WI38 (cell line): Measurements from ENCODE around the gene TMX2.

Source experiments
- H3K4me3 ChIP-seq: 2 replicates; pipeline ENCODE4 v1.5.1; 2011; ENCODE audit warnings: low read depth, mild to moderate bottlenecking, control low read depth, low read length
- CTCF ChIP-seq: IDR thresholded peaks from 2 replicates; pipeline ENCODE4 v1.5.1; 2012; ENCODE audit warnings: low read depth, mild to moderate bottlenecking, control low read depth, low read length

TMX2 gene

DNA sequence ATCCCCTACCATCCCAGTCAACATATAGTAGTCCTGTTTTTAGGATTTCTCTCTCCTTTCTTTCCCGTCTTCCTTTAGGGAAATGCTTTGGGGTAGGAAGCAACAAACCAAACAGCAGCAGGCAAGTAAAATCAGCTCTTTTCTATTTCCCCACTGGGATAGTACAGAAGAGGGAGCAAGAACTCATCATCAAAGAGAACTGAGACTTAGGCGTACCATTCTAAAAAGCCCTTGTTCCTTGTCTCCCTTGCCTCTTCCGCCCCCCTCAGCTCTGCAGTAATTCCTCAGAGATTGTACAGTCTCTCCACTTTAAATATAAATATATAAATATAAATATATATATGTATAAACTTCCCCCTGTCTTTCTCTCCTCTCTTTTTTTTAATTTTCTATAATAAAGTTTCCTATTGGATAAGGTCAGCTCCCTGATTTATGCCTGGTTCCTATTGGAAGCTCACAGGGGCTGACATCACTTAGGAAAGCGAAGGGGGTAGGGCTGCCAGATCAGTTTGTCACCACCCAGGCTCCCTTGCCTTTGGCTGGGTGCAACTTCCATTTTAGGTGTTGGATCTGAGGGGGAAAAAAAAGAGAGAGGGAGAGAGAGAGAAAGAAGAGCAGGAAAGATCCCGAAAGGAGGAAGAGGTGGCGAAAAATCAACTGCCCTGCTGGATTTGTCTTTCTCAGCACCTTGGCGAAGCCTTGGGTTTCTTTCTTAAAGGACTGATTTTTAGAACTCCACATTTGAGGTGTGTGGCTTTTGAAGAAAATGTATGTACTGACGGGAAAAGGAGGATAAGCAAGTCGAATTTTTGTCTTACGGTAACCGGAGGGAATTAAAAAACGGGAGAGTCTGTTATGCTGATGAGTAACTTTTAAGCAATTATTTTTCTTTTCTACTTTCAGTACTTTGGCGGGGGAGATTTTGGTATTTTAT is 49.2 kb downstream of the TMX2 start, which contains the start of gene CTNND1:
Gene CTNND1 (plus strand): TSS at position 502 of the 934 bp plus-strand sequence. CDS start 29,677 bp downstream, outside the sequence.
- peak within 1 kb of the TSS; percentile 89 for H3K4me3 ChIP-seq
- no peak for TF ChIP-seq CTCF

DNA sequence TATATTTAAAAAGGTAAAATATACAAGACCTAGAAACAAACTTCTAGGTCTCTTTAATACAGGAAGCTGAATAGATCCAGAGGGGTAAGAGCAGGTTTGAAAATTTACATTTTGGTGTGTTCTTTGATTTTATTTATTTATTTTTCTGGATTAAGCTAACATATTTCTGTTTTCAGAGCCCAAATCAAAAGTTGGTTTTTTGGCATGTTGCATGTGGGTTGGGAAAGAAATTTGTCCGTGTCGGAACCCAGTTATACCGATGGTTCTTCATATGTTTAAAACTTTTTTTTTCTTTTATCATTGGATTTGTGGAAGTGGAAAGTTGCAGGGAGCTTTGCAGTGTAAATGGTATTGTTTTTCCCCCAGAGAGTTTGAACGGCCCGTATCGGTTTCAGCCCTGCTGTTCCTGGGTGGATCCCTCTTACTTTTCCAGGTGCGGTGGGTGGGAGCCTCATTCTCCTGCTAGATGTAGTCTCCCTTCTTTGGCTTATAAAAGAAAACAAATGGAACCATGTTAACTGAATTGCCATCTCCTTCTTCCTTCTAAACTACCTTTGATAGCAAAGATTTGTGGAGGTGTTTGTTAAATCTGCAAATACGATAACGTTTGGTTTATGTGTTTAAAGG is 50.0 kb downstream of the TMX2 start:
- peak overlapping the region; percentile 89 for H3K4me3 ChIP-seq
- TF ChIP-seq CTCF: no peak

GRCh38 chr11:57763568-57763967 is 51.2 kb downstream of the TMX2 start:
- H3K4me3 ChIP-seq: peak overlapping the region; percentile 89
- peak; percentile 36 for TF ChIP-seq CTCF

GRCh38 chr11:57764021-57764420 is 51.6 kb downstream of the TMX2 start:
- H3K4me3 ChIP-seq: peak overlapping the region; percentile 89

DNA sequence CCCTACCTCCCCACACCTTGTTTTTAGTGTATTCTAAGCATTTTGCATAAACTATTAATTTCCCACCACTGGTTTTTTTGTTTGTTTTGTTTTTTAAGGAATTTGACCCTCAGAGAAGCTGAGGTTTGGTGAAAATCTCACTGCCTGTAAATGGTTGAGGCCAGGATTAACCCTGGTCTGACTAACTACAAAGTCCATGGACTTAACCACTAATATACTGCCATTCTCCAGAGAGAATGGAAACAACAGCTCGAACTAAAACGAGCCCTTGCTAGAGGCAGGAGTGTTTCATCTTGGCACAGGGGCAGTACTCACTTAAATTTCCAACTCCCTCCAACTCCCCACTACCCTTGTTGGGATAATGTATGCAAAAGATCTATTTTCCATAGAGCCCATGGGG is 52.2 kb downstream of the TMX2 start:
- TF ChIP-seq CTCF: no peak
- H3K4me3 ChIP-seq: peak overlapping the region; percentile 89

More at GRCh38 chr11:57764021-57764420, 51.6 kb downstream of the TMX2 start:
- TF ChIP-seq CTCF: no peak

DNA sequence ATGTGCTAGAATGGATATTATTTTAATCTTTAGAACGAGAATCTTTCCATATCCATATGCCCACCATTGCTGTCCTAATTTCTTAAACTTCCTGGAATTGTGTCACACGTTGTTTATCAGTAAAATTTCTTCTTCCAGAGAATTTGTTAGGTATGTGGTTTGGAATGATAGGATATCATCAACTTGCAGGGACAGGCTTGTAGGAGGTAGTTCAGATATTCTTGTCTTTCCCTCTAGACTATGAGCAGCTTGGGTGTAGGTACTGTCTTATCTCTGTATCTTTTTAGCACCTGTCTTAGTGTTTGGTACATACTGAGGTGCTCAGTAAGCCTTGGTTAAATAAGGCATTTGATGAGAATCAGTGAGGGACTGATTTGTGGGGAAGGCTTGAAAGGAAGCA is 52.6 kb downstream of the TMX2 start:
- H3K4me3 ChIP-seq: peak overlapping the region; percentile 89
- TF ChIP-seq CTCF: no peak

- TF ChIP-seq CTCF: no peak
- H3K4me3 ChIP-seq: no peak overlapping the region
Measured at GRCh38 chr11:57770793-57771192, 58.4 kb downstream of the TMX2 start.
